ENCODE results near the gene PTPRN2. TPM values are rescaled to one million over a fixed set of nuclear protein-coding genes. Genes with fewer than 3 reads are reported as not detected.
A peak's percentile ranks its signal among the peaks of the same experiment; 100 is the strongest.

The PTPRN2 gene
- total and polyA plus RNA-seq, 9 of the 15 experiments (the other 6 are each of a cell fraction or from before 2014, with no cell fraction given) = not detected

DNA sequence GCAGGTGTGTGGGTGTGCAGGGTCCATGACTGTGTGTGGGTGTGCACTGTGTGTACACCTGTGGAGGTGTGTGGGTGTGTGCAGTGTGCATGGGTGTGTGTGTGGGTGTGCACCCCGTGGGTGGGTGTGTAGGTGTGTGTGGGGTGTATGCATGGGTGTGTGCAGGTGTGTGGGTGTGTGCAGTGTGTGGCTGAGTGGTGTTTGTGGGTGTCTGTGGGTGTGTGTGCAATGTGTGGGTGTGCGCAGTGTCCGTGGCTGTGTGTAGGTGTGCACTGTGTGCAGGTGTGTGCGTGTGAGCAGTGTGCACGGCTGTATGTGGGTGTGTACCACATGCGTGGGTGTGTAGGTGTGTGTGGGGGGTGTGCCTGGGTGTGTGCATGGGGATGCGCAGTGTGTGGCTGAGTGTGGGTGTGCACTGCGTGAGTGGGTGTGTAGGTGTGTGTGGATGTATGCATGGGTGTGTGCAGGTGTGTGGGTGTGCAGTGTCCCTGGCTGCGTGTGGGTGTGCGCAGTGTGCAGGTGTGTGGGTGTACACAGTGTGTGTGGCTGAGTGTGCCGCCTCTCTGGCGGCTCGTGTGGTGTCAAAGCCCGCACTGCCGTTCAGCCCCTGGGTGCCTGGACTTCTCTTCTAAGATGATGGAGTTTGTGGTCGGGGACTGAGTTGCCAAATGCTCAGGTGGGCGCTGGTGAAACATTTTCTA, 1042.5 kb downstream of the PTPRN2 start:
- H3K27me3 ChIP-seq (ENCODE audit: control insufficient read depth in 2 of 2, insufficient read depth in 2 of 2, low read length in 2 of 2) = peaks cover 67 to 93% of the 10 kb centered on the region in 2 experiments
- TF ChIP-seq TSC22D4 (tag; IDR thresholded peaks at IDR 0.05) (no peak), RBM14 (IDR thresholded peaks at IDR 0.05; ENCODE audit: borderline replicate concordance, insufficient read depth, low read depth, low read length) (0 out of 2 replicates have a peak, but pooled peaks have one; percentile 59), EGR1 (conservative IDR thresholded peaks at IDR 0.05) (peak; percentile 78)
- H2AFZ ChIP-seq (ENCODE audit: low read depth, low read length) = no peak overlapping the region
- ChIA-PET POLR2A (interaction anchor here (1.2 kb wide), 1 partner anchor 14 kb away, joined by 4 read pairs; no protein-coding TSS in a partner anchor), CTCF (ENCODE audit: low intra/inter-chr PET ratio) (no interaction called here)
- H3K4me1 ChIP-seq (replicated peaks in 1 of 2; ENCODE audit: control insufficient read depth in 2 of 2, insufficient read depth in 2 of 2, low read length in 2 of 2) = peaks cover 0 to 6% of the 10 kb centered on the region in 2 experiments; a peak in 1 of 5 replicates
- BruUV-seq (replicated peaks) = no TSS peak
- no peaks in the 10 kb centered on the region for H3K36me3 ChIP-seq (ENCODE audit: control insufficient read depth, insufficient read depth, low read length)
- H3K27ac ChIP-seq (ENCODE audit: extremely low read depth, low read depth, low read length) = no peak overlapping the region
- H3K4me3 ChIP-seq = no peak overlapping the region
- peaks cover 28% of the 10 kb centered on the region for H4K20me1 ChIP-seq (replicated peaks; ENCODE audit: control insufficient read depth, insufficient read depth, low read length)
- FAIRE-seq = no peak
- in situ Hi-C loops (cut with MboI) (no loop called here), intact Hi-C loops (cut with micrococcal nuclease) (no loop called here)
- no peak overlapping the region for H3K9ac ChIP-seq (ENCODE audit: insufficient read depth in 1 of 2, low read depth in 2 of 2, low read length in 2 of 2)
- WGBS (ENCODE audit: insufficient coverage, low coverage, missing lambda C conversion rate) = 15% methylated on average over 17 of the region's 17 CpGs
- H3K9me1 ChIP-seq (ENCODE audit: control insufficient read depth, insufficient read depth, low read length) = no peaks in the 10 kb centered on the region
- no peaks in the 10 kb centered on the region; the same call in 1 of the 2 replicates for H3K9me3 ChIP-seq (replicated peaks; ENCODE audit: control insufficient read depth, insufficient read depth, low read depth, low read length)
- no peak for DNase-seq (ENCODE audit: extremely low read depth in 1 of 4, low spot score in 3 of 4)
- H3K4me2 ChIP-seq (ENCODE audit: insufficient read depth, low read length) = no peak overlapping the region
- H3K79me2 ChIP-seq (ENCODE audit: control insufficient read depth, insufficient read depth, low read length) = no peaks in the 10 kb centered on the region
- ATAC-seq = no peak

DNA sequence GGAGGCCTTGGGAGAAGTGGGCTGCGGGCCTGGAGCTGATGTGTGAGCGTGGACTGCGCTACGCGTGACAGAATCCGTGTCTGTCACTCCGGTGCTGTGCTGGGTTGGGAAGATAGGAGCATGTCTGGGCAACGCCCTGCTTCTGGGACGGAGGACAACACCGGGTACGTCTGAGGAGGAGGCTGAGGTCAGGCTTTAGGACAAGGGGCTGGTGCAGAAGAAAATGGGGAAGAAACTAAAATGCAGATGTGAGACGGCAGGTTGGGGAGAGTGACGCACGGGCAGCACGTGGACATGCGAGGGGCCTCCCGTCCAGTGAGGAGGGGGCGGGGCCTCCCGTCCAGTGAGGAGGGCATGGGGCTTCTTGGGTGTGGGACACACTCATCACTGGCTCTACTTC, 1043.4 kb downstream of the PTPRN2 start:
- H3K4me1 ChIP-seq (replicated peaks in 1 of 2; ENCODE audit: control insufficient read depth in 2 of 2, insufficient read depth in 2 of 2, low read length in 2 of 2) = peaks cover 0 to 6% of the 10 kb centered on the region in 2 experiments; a peak in 1 of 5 replicates
- H2AFZ ChIP-seq (ENCODE audit: low read depth, low read length) = no peak overlapping the region
- H4K20me1 ChIP-seq (replicated peaks; ENCODE audit: control insufficient read depth, insufficient read depth, low read length) = peaks cover 28% of the 10 kb centered on the region
- no peak for ATAC-seq
- POLR2A ChIA-PET = interaction anchor here (1.2 kb wide), 1 partner anchor 11 kb away, joined by 3 read pairs; no protein-coding TSS in a partner anchor
- intact Hi-C loops (cut with micrococcal nuclease) (no loop called here), in situ Hi-C loops (cut with MboI) (no loop called here)
- CTCF ChIA-PET (ENCODE audit: low intra/inter-chr PET ratio) = no interaction called here
- no peaks in the 10 kb centered on the region for H3K79me2 ChIP-seq (ENCODE audit: control insufficient read depth, insufficient read depth, low read length)
- no peak for FAIRE-seq
- H3K9me1 ChIP-seq (ENCODE audit: control insufficient read depth, insufficient read depth, low read length) = no peaks in the 10 kb centered on the region
- no peak overlapping the region for H3K4me2 ChIP-seq (ENCODE audit: insufficient read depth, low read length)
- H3K9me3 ChIP-seq (replicated peaks; ENCODE audit: control insufficient read depth, insufficient read depth, low read depth, low read length) = no peaks in the 10 kb centered on the region; the same call in 1 of the 2 replicates
- H3K4me3 ChIP-seq = no peak overlapping the region
- WGBS (ENCODE audit: insufficient coverage, low coverage, missing lambda C conversion rate) = 2% methylated on average over 19 of the region's 19 CpGs
- BruUV-seq (replicated peaks) = no TSS peak
- no peak for DNase-seq (ENCODE audit: extremely low read depth in 1 of 4, low spot score in 3 of 4)
- no peak overlapping the region for H3K27ac ChIP-seq (ENCODE audit: extremely low read depth, low read depth, low read length)
- TF ChIP-seq XRCC3 (IDR thresholded peaks at IDR 0.05) (no peak), NRF1 (conservative IDR thresholded peaks at IDR 0.05 in 1 of 2, IDR thresholded peaks at IDR 0.05 in 1 of 2) (peak; percentile 35 to 62; a peak in 3 of 4 replicates), BHLHE40 (IDR thresholded peaks at IDR 0.05; ENCODE audit: low read length) (peak; percentile 31; the same call in 1 of the 2 replicates)
- TF ChIP-seq, protein P1, sequence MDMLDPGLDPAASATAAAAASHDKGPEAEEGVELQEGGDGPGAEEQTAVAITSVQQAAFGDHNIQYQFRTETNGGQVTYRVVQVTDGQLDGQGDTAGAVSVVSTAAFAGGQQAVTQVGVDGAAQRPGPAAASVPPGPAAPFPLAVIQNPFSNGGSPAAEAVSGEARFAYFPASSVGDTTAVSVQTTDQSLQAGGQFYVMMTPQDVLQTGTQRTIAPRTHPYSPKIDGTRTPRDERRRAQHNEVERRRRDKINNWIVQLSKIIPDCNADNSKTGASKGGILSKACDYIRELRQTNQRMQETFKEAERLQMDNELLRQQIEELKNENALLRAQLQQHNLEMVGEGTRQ (CRISPR knock-in tag; IDR thresholded peaks at IDR 0.05) = 0 out of 2 replicates have a peak, but pooled peaks have one; percentile 21
- TF ChIP-seq, protein P2, sequence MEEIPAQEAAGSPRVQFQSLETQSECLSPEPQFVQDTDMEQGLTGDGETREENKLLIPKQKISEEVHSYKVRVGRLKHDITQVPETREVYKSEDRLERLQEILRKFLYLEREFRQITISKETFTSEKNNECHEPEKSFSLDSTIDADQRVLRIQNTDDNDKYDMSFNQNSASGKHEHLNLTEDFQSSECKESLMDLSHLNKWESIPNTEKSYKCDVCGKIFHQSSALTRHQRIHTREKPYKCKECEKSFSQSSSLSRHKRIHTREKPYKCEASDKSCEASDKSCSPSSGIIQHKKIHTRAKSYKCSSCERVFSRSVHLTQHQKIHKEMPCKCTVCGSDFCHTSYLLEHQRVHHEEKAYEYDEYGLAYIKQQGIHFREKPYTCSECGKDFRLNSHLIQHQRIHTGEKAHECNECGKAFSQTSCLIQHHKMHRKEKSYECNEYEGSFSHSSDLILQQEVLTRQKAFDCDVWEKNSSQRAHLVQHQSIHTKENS (CRISPR knock-in tag; IDR thresholded peaks at IDR 0.05) = no peak
- H3K36me3 ChIP-seq (ENCODE audit: control insufficient read depth, insufficient read depth, low read length) = no peaks in the 10 kb centered on the region
- no peak overlapping the region for H3K9ac ChIP-seq (ENCODE audit: insufficient read depth in 1 of 2, low read depth in 2 of 2, low read length in 2 of 2)
- H3K27me3 ChIP-seq (ENCODE audit: control insufficient read depth in 2 of 2, insufficient read depth in 2 of 2, low read length in 2 of 2) = peaks cover 67 to 94% of the 10 kb centered on the region in 2 experiments
